Stimulated activated CD8-positive, alpha-beta memory T cell treated with anti-CD3 and anti-CD28 coated beads, Interleukin-7, amount 100 ng/mL, for 48 hours (primary cell): Measurements from ENCODE around the gene CSNK2B.

ENCODE experiments used
- DNase-seq, 2 donors: peaks; one replicate each; pipeline ENCODE4 v3.0.0-alpha.2; 2020; ENCODE audit warnings: low read depth in 1 of 2; ENCODE audit errors: extremely low read depth in 1 of 2

The CSNK2B gene

GRCh38 chr6:31665501-31666336 lies at the start of gene CSNK2B:
Gene CSNK2B (plus strand): TSS chr6:31666080. CDS start chr6:31666832, 752 bp downstream.
- DNase-seq: peak; percentile 97 to 98

GRCh38 chr6:31617010-31617409 lies 48.9 kb upstream of the CSNK2B start:
- no peak for DNase-seq

- DNase-seq: peak; percentile 92 to 97
Observed at GRCh38 chr6:31619805-31620585, 45.9 kb upstream of the CSNK2B start.

DNA sequence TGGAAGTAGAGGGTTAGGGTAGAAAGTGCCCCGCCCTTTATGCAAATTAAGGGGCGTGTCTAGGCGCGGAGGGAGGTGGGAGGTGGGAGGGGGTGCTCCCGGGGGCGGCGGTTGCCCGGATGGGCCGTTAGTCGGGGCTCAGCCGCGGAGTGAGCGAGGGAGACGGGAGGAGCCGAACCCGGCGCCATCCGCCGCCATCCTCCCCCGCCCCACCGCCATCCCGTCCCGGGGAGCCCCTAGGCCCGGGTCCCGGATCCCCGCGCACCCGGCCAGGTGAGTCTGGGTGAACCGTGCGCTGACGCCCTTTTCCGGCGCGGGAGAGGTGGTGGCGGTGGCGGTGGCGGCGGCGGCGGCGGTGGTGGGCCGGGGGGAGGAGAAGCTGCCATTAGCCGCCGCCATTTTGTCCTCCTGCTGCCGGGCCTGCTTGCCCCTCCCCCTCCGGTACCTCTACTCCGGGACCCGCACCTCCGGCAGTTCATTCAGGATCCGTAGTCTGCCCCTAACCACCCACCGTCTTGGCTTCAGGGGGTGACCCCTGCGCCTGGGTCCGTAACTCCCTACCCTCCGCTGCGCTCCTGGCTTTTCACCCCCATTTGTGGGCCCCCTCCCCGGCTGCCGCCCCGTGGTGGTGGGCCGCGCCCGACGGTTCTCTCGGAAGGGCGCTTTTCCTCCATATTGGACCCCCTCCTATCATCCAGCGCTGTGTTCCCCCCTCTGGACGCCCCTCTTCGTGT lies 45.1 kb upstream of the CSNK2B start, which contains the start of gene PRRC2A:
PRRC2A (plus strand) TSS at position 130 of the 734 bp plus-strand sequence. CDS start 2,075 bp downstream, outside the sequence.
- peak; percentile 90 to 94 for DNase-seq

GRCh38 chr6:31621320-31621939 lies 44.5 kb upstream of the CSNK2B start:
- no peak for DNase-seq

DNA sequence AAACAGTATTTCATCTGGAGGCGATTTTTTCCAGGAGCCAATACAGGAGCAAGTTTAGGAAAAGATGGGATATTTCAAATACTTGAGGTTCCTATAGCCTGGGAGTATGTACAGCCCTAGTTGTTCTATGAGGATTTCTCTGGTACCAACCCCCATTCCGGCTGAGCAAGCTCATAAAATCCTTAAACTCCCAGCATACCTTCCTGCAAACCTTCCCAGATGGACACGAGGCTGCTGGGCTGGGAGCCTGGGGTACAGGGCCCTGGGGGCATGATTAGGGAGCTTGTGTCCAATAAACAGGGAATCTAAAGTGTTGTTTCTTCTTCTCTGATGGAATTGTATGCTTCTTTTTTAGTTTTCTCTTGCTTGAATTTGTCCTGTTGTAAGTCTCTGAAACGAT lies 43.9 kb upstream of the CSNK2B start:
- no peak for DNase-seq

GRCh38 chr6:31622684-31623091 lies 43.2 kb upstream of the CSNK2B start:
- DNase-seq: no peak

- no peak for DNase-seq
Observed at GRCh38 chr6:31624070-31624469, 41.8 kb upstream of the CSNK2B start.

DNA sequence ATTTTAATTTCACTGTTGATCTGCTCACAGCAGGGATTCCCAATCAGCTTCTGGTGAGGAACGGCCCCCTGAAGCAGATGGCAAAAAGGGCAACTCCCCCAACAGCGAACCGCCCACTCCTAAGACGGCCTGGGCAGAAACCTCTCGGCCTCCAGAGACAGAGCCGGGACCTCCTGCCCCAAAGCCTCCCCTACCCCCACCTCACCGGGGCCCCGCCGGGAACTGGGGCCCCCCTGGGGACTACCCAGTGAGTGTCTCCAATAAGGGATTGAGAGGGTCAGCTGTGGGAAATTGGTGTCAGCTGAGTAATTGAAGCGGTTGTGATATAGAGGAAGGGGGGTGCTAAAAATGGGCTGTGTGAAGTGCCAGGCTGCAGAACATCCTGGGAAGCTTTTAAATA lies 38.9 kb upstream of the CSNK2B start:
- DNase-seq: no peak

GRCh38 chr6:31627690-31628287 lies 38.1 kb upstream of the CSNK2B start:
- DNase-seq: no peak

GRCh38 chr6:31629014-31629413 lies 36.9 kb upstream of the CSNK2B start:
- DNase-seq: no peak

DNA sequence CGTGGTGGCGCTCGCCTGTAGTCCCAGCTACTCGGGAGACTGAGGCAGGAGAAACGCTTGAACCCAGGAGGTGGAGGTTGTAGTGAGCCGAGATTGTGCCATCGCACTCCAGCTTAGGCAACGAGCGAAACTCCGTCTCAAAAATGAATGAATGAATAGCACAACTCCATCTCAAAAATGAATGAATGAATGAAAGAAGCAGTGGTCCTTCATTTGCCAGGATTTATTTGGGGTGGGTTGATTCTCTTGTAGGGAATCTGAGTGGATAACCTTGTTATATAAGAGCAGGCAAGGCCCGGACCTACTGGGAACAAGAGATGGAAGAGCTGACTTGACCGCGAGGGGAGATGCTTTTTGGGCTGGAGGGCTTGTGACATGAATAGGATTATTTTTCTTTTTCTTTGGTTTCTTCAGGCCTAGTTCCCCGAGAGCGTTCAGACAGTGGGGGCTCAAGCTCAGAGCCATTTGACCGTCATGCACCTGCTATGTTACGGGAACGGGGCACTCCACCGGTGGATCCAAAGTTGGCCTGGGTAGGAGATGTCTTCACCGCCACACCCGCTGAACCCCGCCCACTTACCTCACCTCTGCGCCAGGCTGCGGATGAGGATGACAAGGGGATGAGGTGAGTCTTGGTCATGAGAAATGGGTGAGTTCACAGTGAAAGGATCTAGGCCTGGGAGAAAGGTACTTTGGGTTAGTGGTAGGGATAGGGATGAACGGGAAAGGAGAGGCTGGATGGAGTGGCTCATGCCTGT lies 35.5 kb upstream of the CSNK2B start:
- no peak for DNase-seq

GRCh38 chr6:31631209-31631608 lies 34.7 kb upstream of the CSNK2B start:
- no peak for DNase-seq

GRCh38 chr6:31631681-31632278 lies 34.1 kb upstream of the CSNK2B start:
- no peak for DNase-seq

- no peak for DNase-seq
Observed at GRCh38 chr6:31632279-31632946, 33.5 kb upstream of the CSNK2B start.

GRCh38 chr6:31633447-31633846 lies 32.4 kb upstream of the CSNK2B start:
- DNase-seq: no peak

DNA sequence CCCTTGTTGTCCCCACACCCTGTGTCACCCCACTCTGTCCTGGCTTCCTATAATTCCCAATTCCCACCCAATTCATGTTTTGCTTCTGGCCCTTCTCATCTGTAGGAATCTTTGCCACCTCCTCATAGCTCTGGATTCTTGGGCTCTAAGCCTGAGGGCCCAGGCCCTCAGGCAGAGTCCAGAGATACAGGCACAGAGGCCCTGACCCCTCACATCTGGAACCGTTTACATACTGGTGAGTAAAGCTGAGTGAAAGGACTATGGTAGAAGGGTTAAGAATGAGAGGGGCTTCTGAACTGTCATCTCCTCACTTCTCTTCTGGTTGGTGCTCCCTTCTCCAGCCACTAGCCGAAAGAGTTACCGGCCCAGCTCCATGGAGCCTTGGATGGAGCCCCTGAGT lies 31.7 kb upstream of the CSNK2B start:
- no peak for DNase-seq

- no peak for DNase-seq
Observed at GRCh38 chr6:31634969-31635575, 30.8 kb upstream of the CSNK2B start.
